Measurements from ENCODE around the gene NMT1.

NMT1 gene

GRCh38 chr17:45132572-45133463 is 71.7 kb downstream of the NMT1 start (continued):
- TF ChIP-seq ZNF776 (tag by site-specific recombination; IDR thresholded peaks at IDR 0.05; ENCODE audit: borderline replicate concordance) (no peak), ZNF623 (tag by site-specific recombination; IDR thresholded peaks at IDR 0.05) (0 out of 2 replicates have a peak, but pooled peaks have one; percentile 9), ZNF16 (tag by site-specific recombination; IDR thresholded peaks at IDR 0.05; ENCODE audit: low read depth) (no peak), SP3 (tag by site-specific recombination; IDR thresholded peaks at IDR 0.05) (peak; percentile 80), PRDM10 (tag by site-specific recombination; IDR thresholded peaks at IDR 0.05) (peak; percentile 81), ZNF121 (tag by site-specific recombination; IDR thresholded peaks at IDR 0.05) (no peak; the same call in 1 of the 2 replicates), ZNF274 (IDR thresholded peaks at IDR 0.05; ENCODE audit: low read length) (no peak), ZNF274 (tag by site-specific recombination; IDR thresholded peaks at IDR 0.05; ENCODE audit: borderline replicate concordance) (no peak), PATZ1 (tag by site-specific recombination; IDR thresholded peaks at IDR 0.05) (peak; percentile 97), ZNF473 (tag by site-specific recombination; IDR thresholded peaks at IDR 0.05) (no peak), ZNF341 (tag by site-specific recombination; IDR thresholded peaks at IDR 0.05; ENCODE audit: low read depth) (no peak), ZNF174 (tag by site-specific recombination; IDR thresholded peaks at IDR 0.05) (no peak), ZNF585B (tag by site-specific recombination; IDR thresholded peaks at IDR 0.05) (no peak), ZNF518A (tag by site-specific recombination; conservative IDR thresholded peaks at IDR 0.05; ENCODE audit: low read depth) (no peak), OVOL3 (tag by site-specific recombination; IDR thresholded peaks at IDR 0.05) (no peak), ZSCAN30 (tag by site-specific recombination; IDR thresholded peaks at IDR 0.05) (peak; percentile 28; the same call in 1 of the 2 replicates), ZNF510 (tag by site-specific recombination; IDR thresholded peaks at IDR 0.05; ENCODE audit: insufficient replicate concordance) (no peak), ZNF549 (tag by site-specific recombination; IDR thresholded peaks at IDR 0.05) (no peak), ZNF157 (tag by site-specific recombination; IDR thresholded peaks at IDR 0.05) (no peak), HIC1 (tag by site-specific recombination; IDR thresholded peaks at IDR 0.05) (peak; percentile 95), ZFHX2 (tag by site-specific recombination; conservative IDR thresholded peaks at IDR 0.05) (peak; percentile 59; the same call in 1 of the 2 replicates), ZNF350 (tag by site-specific recombination; IDR thresholded peaks at IDR 0.05) (no peak), FEZF1 (tag by site-specific recombination; IDR thresholded peaks at IDR 0.05) (no peak), ZNF248 (tag by site-specific recombination; IDR thresholded peaks at IDR 0.05) (no peak), ZNF692 (tag by site-specific recombination; IDR thresholded peaks at IDR 0.05) (peak; percentile 68; the same call in 1 of the 2 replicates)

All from HEK293 (cell line).